CD4-positive, alpha-beta memory T cell (primary cell): ENCODE data around the gene FHOD1. TPM values are rescaled to one million over a fixed set of nuclear protein-coding genes. Genes with fewer than 3 reads are reported as not detected.

Source experiments
- CTCF ChIA-PET: fragments of 350-600 bp; sonication (Branson Sonifier 250); formaldehyde crosslinking; loops from one replicate; lab custom pipeline; 2021; ENCODE audit warnings: inconsistent platforms; ENCODE audit not compliant: partially characterized antibody; lab: Charles Lee
- POLR2A ChIA-PET: fragments of 350-600 bp; sonication (Branson Sonifier 250); formaldehyde crosslinking; loops from one replicate; lab custom pipeline; 2021; ENCODE audit not compliant: partially characterized antibody; lab: Charles Lee
- DNase-seq, 5 donors: peaks; one replicate each; pipeline versions ENCODE4 v3.0.0 to v3.0.0-alpha.2; 2020 to 2022; ENCODE audit warnings: mixed read lengths in 1 of 5
- H3K27ac ChIP-seq: one replicate; pipeline ENCODE4 v1.7.0; 2013; ENCODE audit warnings: low read depth, low read length
- H3K27me3 ChIP-seq: 2 replicates; pipeline ENCODE4 v1.7.0; 2013; ENCODE audit warnings: mild to moderate bottlenecking, low read length, moderate library complexity; ENCODE audit not compliant: insufficient read depth
- H3K36me3 ChIP-seq: 2 replicates; pipeline ENCODE4 v1.7.0; 2013; ENCODE audit warnings: mild to moderate bottlenecking, low read length, moderate library complexity; ENCODE audit not compliant: insufficient read depth
- H3K4me1 ChIP-seq: 2 replicates; pipeline ENCODE4 v1.7.0; 2013; ENCODE audit warnings: mild to moderate bottlenecking, low read length, moderate library complexity; ENCODE audit not compliant: insufficient read depth
- H3K4me3 ChIP-seq, 2 donors: one replicate each; pipeline ENCODE4 v1.7.0; 2013; ENCODE audit warnings: low read length in 2 of 2, mild to moderate bottlenecking in 1 of 2
- H3K9me3 ChIP-seq, 2 donors: one replicate each; pipeline ENCODE4 v1.7.0; 2013; ENCODE audit warnings: low read length in 2 of 2, control low read depth in 1 of 2; ENCODE audit not compliant: control insufficient read depth in 1 of 2
- H3K27ac Mint-ChIP-seq, 7 donors: one replicate each; pipeline ENCODE4 v1.8.0; 2020 to 2021; ENCODE audit warnings: mixed read lengths in 7 of 7, mild to moderate bottlenecking in 6 of 7, inconsistent platforms in 3 of 7, moderate library complexity in 3 of 7
- H3K27me3 Mint-ChIP-seq, 2 donors: one replicate each; pipeline ENCODE4 v1.8.0; 2020 to 2021; ENCODE audit warnings: mixed read lengths in 2 of 2
- H3K36me3 Mint-ChIP-seq, 2 donors: one replicate each; pipeline ENCODE4 v1.8.0; 2020 to 2021; ENCODE audit warnings: mixed read lengths in 2 of 2, inconsistent platforms in 1 of 2, mild to moderate bottlenecking in 1 of 2
- H3K4me1 Mint-ChIP-seq, 4 donors: one replicate each; pipeline ENCODE4 v1.8.0; 2020 to 2021; ENCODE audit warnings: mixed read lengths in 4 of 4, mild to moderate bottlenecking in 1 of 4
- H3K4me3 Mint-ChIP-seq, 8 donors: one replicate each; pipeline ENCODE4 v1.8.0; 2020 to 2021; ENCODE audit warnings: mixed read lengths in 8 of 8, mild to moderate bottlenecking in 7 of 8, moderate library complexity in 6 of 8, inconsistent platforms in 3 of 8
- H3K9me3 Mint-ChIP-seq, 8 donors: one replicate each; pipeline ENCODE4 v1.8.0; 2020 to 2021; ENCODE audit warnings: mixed read lengths in 8 of 8, mild to moderate bottlenecking in 5 of 8, inconsistent platforms in 3 of 8, moderate library complexity in 1 of 8
- intact Hi-C: fragments of 100-400 bp; cut with micrococcal nuclease; formaldehyde crosslinking; loops from one replicate; pipeline ENCODE4 v1.15.1; 2023
- polyA plus RNA-seq, 2 donors: library from polyadenylated mRNA; unstranded; fragments of 300-500 nt; fragmentation: Illumina TruSeq; gene quantifications; one replicate each; pipeline ENCODE4 v1.2.3, GENCODE V29; 2021
- total RNA-seq, 2 experiments: library from RNA; stranded (reverse); gene quantifications; one replicate each; pipeline ENCODE4 v1.2.3, GENCODE V29; 2021

The FHOD1 gene
- total and polyA plus RNA-seq, 4 experiments from 2014 or later, result 3.3 to 63.3 (median 31.0) TPM

DNA sequence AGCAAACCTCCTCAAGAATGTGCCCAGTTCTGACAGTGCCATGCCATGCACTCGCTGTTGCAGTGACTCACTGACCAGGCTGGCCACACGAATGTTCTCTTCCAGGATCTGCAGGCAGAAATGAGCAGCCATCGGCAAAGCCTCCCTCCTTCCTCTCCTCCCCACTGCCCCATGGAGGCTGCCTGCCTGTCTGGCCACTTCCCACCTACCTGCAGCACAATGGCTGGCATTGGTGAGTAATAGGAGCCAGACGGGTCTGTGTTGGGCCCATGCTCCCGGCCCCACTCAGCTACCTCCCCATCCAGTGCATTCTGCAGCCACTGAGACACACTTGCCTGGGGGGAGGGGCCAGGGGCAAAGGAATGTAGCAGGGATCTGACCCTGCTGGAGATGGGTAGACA lies 60.7 kb downstream of the FHOD1 start:
- Mint-ChIP-seq H3K4me3 (no peak overlapping the region), H3K27me3 (peaks cover 0 to 2% of the 10 kb centered on the region in 2 donors), H3K27ac (peak overlapping the region in 1 of 7 donors; percentile 21), H3K36me3 (peaks cover 0 to 3% of the 10 kb centered on the region in 2 donors), H3K9me3 (no peaks in the 10 kb centered on the region), H3K4me1 (peaks cover 11 to 19% (median 13%) of the 10 kb centered on the region in 4 donors)
- DNase-seq, result no peak
- ChIA-PET CTCF (interaction anchor here (1.7 to 6.5 kb wide), 5 partner anchors 11 to 169 kb away, joined by 4 to 58 read pairs (median 32); partner anchors contain the start of genes FBXL8 and TRADD), POLR2A (interaction anchor here (1.0 to 5.3 kb wide), 4 partner anchors 11 to 35 kb away, joined by 3 to 117 read pairs (median 17); partner anchors contain the start of genes B3GNT9, FBXL8 and TRADD)
- no peak overlapping the region for H3K27ac ChIP-seq
- no peaks in the 10 kb centered on the region for H3K36me3 ChIP-seq
- H3K27me3 ChIP-seq, result no peaks in the 10 kb centered on the region
- H3K4me3 ChIP-seq, result no peak overlapping the region
- intact Hi-C loops, result no loop called here
- H3K9me3 ChIP-seq, result no peaks in the 10 kb centered on the region
- peaks cover 29% of the 10 kb centered on the region for H3K4me1 ChIP-seq

DNA sequence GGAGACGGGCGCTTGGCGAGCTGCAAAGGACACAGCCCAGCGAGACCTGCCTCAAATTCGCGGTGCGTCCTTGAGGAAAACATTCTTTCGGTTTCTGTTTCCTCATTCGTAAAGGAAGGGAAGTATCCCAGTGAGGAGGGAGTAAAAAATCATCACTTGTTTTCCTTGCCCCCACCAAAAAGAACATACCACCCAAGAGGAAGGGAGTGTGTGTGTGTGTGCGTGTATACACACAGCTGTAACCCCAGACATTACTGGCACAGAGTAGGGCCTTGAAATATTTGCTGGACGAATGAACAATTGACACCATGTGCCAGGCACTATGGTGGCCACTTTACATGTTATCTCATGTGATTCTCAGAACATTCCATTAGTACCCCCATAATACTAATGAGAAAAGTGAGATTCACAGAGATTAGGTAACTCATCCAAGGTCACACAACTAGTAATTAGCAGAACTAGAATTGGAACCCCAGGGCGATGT lies 61.6 kb downstream of the FHOD1 start:
- Mint-ChIP-seq H3K4me1 (peaks cover 8 to 15% (median 10%) of the 10 kb centered on the region in 4 donors), H3K36me3 (peaks cover 0 to 3% of the 10 kb centered on the region in 2 donors), H3K9me3 (no peaks in the 10 kb centered on the region), H3K27me3 (peaks cover 0 to 2% of the 10 kb centered on the region in 2 donors), H3K4me3 (peak overlapping the region in 7 of 8 donors; percentile 79 to 96 (median 85)), H3K27ac (peak overlapping the region in 4 of 7 donors; percentile 14 to 98 (median 69))
- no peak for DNase-seq
- no peaks in the 10 kb centered on the region for H3K27me3 ChIP-seq
- H3K4me1 ChIP-seq, result peaks cover 23% of the 10 kb centered on the region
- H3K9me3 ChIP-seq, result no peaks in the 10 kb centered on the region
- CTCF ChIA-PET, result interaction anchor here (0.7 to 6.5 kb wide), 30 partner anchors 8 to 239 kb away, joined by 3 to 58 read pairs (median 5); partner anchors contain the start of genes B3GNT9, CBFB, FBXL8 and TRADD
- H3K27ac ChIP-seq, result no peak overlapping the region
- POLR2A ChIA-PET, result interaction anchor here (0.5 to 5.3 kb wide), 17 partner anchors 10 to 208 kb away, joined by 3 to 117 read pairs (median 5); partner anchors contain the start of genes B3GNT9, CBFB, FBXL8 and FHOD1
- H3K4me3 ChIP-seq, result peak overlapping the region in 1 of 2 donors; percentile 85
- H3K36me3 ChIP-seq, result no peaks in the 10 kb centered on the region
- intact Hi-C loops, result loop anchor here (1.0 to 2.0 kb wide), 4 partner anchors 30 to 231 kb away; partner anchors contain the start of gene TMEM208

DNA sequence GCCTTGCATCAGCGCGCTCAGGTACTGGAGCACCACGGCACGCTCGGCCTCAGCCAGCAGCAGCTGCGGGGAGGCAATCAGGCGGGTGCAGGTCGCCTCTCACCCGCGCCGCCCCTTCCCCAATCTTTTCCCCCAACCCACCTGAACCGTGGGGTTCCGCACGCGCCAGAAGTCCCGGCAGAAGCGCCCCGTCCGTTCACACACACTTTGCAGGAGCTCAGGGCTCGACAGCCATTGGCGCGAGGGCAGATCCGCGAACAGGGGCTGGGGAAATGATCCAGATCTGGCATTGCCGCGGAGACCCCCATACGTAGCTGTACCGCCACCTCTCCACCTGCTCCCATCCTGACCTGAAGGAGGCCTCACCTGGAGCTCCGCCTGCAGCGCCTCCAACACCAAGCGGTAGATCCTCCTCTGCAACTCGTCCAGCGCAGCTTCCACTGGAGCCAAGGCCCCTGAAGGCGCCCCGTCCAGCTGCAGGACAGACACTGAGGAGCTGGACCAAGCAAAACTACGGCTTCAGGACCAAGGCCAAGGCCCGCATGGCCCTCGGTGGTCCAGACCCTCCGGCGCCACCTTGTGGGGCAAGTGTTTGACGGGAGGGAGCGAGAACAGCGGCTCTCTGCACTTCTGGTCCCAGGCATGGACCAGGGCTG lies 62.2 kb downstream of the FHOD1 start:
- no peaks in the 10 kb centered on the region for H3K27me3 ChIP-seq
- H3K4me3 ChIP-seq, result peak overlapping the region in 1 of 2 donors; percentile 85
- peak; percentile 72 to 82 (median 78) for DNase-seq
- H3K4me1 Mint-ChIP-seq, result peaks cover 8 to 15% (median 10%) of the 10 kb centered on the region in 4 donors
- H3K36me3 Mint-ChIP-seq, result peaks cover 0 to 3% of the 10 kb centered on the region in 2 donors
- intact Hi-C loops, result loop anchor here (1.0 to 2.0 kb wide), 5 partner anchors 30 to 231 kb away; partner anchors contain the start of gene TMEM208
- H3K9me3 Mint-ChIP-seq, result no peaks in the 10 kb centered on the region
- H3K27me3 Mint-ChIP-seq, result peaks cover 0 to 2% of the 10 kb centered on the region in 2 donors
- ChIA-PET POLR2A (interaction anchor here (0.5 to 5.3 kb wide), 20 partner anchors 10 to 231 kb away, joined by 3 to 117 read pairs (median 5); partner anchors contain the start of genes B3GNT9, CBFB, FBXL8 and FHOD1), CTCF (interaction anchor here (0.7 to 6.5 kb wide), 35 partner anchors 9 to 238 kb away, joined by 3 to 58 read pairs (median 5); partner anchors contain the start of genes B3GNT9, CBFB, FBXL8 and TRADD)
- no peak overlapping the region for H3K27ac ChIP-seq
- peaks cover 23% of the 10 kb centered on the region for H3K4me1 ChIP-seq
- H3K27ac Mint-ChIP-seq, result peak overlapping the region; percentile 64 to 98 (median 85)
- H3K9me3 ChIP-seq, result no peaks in the 10 kb centered on the region
- no peaks in the 10 kb centered on the region for H3K36me3 ChIP-seq
- H3K4me3 Mint-ChIP-seq, result peak overlapping the region; percentile 79 to 96 (median 84)

DNA sequence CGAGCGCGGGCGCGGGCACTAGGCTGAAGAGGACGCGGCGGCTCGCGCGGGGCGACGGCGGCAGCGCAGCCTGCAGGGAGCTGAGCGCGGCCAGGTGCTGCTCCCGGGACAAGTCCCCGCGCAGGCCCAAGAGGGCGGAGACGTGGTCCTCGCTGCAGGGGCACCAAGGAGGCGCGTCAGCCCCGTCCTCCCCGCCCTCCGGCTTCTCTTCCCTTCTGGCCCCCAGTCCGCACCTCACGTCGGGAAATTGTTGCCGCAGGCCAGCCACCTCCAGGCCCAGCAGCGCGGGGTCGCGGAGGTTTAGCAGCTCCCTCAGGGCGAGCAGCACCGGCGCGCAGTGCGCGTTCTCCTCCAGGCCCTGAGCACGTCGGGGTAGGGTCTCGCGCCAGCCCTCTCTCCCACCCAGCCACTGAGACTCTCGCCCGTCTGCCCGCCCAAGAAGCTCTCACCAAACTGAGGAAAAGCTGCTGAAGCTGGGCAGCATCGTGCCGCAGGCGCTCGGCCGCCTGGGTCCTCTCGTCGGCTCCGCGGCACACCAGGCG lies 62.8 kb downstream of the FHOD1 start:
- intact Hi-C loops, result loop anchor here (1.0 to 2.0 kb wide), 2 partner anchors 42 to 166 kb away; partner anchors contain the start of gene TMEM208
- H3K36me3 Mint-ChIP-seq, result peaks cover 0 to 3% of the 10 kb centered on the region in 2 donors
- H3K4me3 ChIP-seq, result peak overlapping the region; percentile 65 to 85
- H3K4me1 ChIP-seq, result peaks cover 23% of the 10 kb centered on the region
- no peaks in the 10 kb centered on the region for H3K27me3 ChIP-seq
- peaks cover 8 to 15% (median 10%) of the 10 kb centered on the region in 4 donors for H3K4me1 Mint-ChIP-seq
- peak overlapping the region; percentile 91 for H3K27ac ChIP-seq
- no peak for DNase-seq
- H3K27ac Mint-ChIP-seq, result peak overlapping the region in 5 of 7 donors; percentile 15 to 98 (median 57)
- H3K4me3 Mint-ChIP-seq, result peak overlapping the region; percentile 54 to 96 (median 68)
- no peaks in the 10 kb centered on the region for H3K36me3 ChIP-seq
- ChIA-PET POLR2A (interaction anchor here (0.7 to 5.3 kb wide), 19 partner anchors 9 to 230 kb away, joined by 3 to 117 read pairs (median 5); partner anchors contain the start of genes B3GNT9, CBFB, FBXL8 and NOL3), CTCF (interaction anchor here (0.7 to 6.5 kb wide), 33 partner anchors 9 to 238 kb away, joined by 3 to 58 read pairs (median 5); partner anchors contain the start of genes B3GNT9, CBFB, FBXL8 and TRADD)
- H3K9me3 Mint-ChIP-seq, result no peaks in the 10 kb centered on the region
- H3K9me3 ChIP-seq, result no peaks in the 10 kb centered on the region
- H3K27me3 Mint-ChIP-seq, result peaks cover 0 to 2% of the 10 kb centered on the region in 2 donors

DNA sequence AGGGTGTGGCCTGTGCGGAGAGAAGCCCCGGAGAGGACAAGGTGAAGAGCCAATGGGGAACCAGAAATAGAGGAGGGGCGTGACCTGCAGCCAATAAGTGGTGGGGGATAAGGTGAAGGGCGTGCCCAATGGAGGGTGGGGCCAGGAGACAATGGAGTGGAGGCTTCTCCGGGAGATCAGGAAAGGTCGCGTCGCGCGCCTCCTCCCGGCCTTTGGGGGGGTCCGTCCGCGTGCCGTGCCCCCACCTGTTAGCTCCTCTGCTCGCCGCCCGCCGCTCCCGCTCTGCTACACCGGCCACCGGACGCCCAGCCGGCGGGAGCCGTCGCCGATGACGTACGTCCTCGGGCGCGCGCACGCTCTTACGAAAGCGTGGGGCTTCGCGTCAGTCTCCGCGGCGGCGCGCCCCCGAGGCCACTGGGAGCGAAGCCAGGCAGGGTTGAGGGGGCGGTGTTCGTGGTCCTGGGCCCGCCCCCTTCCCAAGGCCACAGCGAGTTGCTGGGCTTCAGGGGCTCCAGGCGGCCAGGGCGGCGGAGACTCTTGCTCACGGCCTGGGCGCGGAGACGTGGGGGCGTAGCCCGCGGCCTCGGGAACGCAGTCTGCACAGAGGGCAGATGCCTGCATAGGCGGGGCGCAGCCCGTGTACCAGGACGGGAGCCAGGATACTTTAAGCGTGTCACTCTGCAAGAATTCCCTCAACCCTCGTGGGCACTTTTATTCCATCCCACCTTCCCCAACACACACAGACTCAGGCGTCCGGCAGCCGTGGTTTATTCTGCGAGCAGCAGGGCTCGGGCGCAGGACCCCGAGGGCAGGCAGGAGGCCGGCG lies 63.4 kb downstream of the FHOD1 start, which contains the start of gene MATCAP1:
MATCAP1 (minus strand) TSS at position 337 of the 826 bp plus-strand sequence. CDS start 3,353 bp downstream, outside the sequence.
- Mint-ChIP-seq H3K27me3 (peaks cover 0 to 2% of the 10 kb centered on the region in 2 donors), H3K36me3 (peaks cover 0 to 3% of the 10 kb centered on the region in 2 donors), H3K27ac (peak within 1 kb of the TSS in 6 of 7 donors; percentile 15 to 98 (median 66)), H3K4me3 (peak within 1 kb of the TSS; percentile 54 to 96 (median 68)), H3K9me3 (no peaks in the 10 kb centered on the region), H3K4me1 (peaks cover 8 to 16% (median 10%) of the 10 kb centered on the region in 4 donors)
- Histone ChIP-seq H3K27me3 (no peaks in the 10 kb centered on the region), H3K4me3 (peak within 1 kb of the TSS; percentile 65 to 85), H3K36me3 (no peaks in the 10 kb centered on the region), H3K9me3 (no peaks in the 10 kb centered on the region), H3K4me1 (peaks cover 25% of the 10 kb centered on the region), H3K27ac (peak within 1 kb of the TSS; percentile 91)
- DNase-seq, result peak; percentile 95 to 98 (median 97)
- CTCF ChIA-PET, result interaction anchor here (1.3 to 6.5 kb wide), 13 partner anchors 9 to 211 kb away, joined by 3 to 58 read pairs (median 9); partner anchors contain the start of genes B3GNT9, FBXL8 and TRADD
- intact Hi-C loops, result loop anchor here (1.0 to 2.0 kb wide), 6 partner anchors 25 to 297 kb away; partner anchors contain the start of genes ATP6V0D1, FBXL8, FHOD1 and PHAF1
- POLR2A ChIA-PET, result interaction anchor here (0.8 to 5.3 kb wide), 11 partner anchors 8 to 206 kb away, joined by 3 to 117 read pairs (median 5); partner anchors contain the start of genes CBFB, FBXL8, FHOD1 and TMEM208
